HEK293T (cell line): ENCODE data around the gene OR6B3.

ENCODE experiments used
- BHLHE40 ChIP-seq: fragments of 450-650 bp; IDR thresholded peaks from 2 replicates; pipeline ENCODE4 v1.6.1; 2016; ENCODE audit warnings: mild to moderate bottlenecking, moderate library complexity, borderline replicate concordance
- ELF4 ChIP-seq: fragments of 450-650 bp; IDR thresholded peaks from 2 replicates; pipeline ENCODE4 v1.6.1; 2017; ENCODE audit warnings: antibody characterized with exemption
- FOXA1 ChIP-seq: fragments of 450-650 bp; IDR thresholded peaks from 2 replicates; pipeline ENCODE4 v1.6.1; 2016; ENCODE audit warnings: mild to moderate bottlenecking
- FOXK2 ChIP-seq: fragments of 450-650 bp; IDR thresholded peaks from 2 replicates; pipeline ENCODE4 v1.6.1; 2016; ENCODE audit warnings: mild to moderate bottlenecking
- SP1 ChIP-seq: fragments of 450-650 bp; IDR thresholded peaks from 2 replicates; pipeline ENCODE4 v1.6.1; 2017
- SUZ12 ChIP-seq: fragments of 450-650 bp; IDR thresholded peaks from 2 replicates; pipeline ENCODE4 v1.6.1; 2016; ENCODE audit warnings: mild to moderate bottlenecking
- TARDBP ChIP-seq: fragments of 450-650 bp; IDR thresholded peaks from 2 replicates; pipeline ENCODE4 v1.6.1; 2016
- ZNF384 ChIP-seq: fragments of 450-650 bp; IDR thresholded peaks from 2 replicates; pipeline ENCODE4 v1.6.1; 2016

GRCh38 chr2:240052524-240052923 lies 797 bp downstream of the OR6B3 start:
- TF ChIP-seq SP1 (no peak), ELF4 (no peak), FOXK2 (no peak), TARDBP (no peak), ZNF384 (no peak), SUZ12 (no peak), FOXA1 (no peak), BHLHE40 (no peak)
